Activated CD4-positive, alpha-beta T cell treated with anti-CD3 and anti-CD28 coated beads, Interleukin-2, amount 50 U/mL, for 24 hours (primary cell): ENCODE measurements around the gene YWHAH.
"Not testable (repeated sequence)": the region's sequence is repeated elsewhere in the genome, so short reads cannot be mapped to it uniquely, and the experiment has no call there.

ENCODE experiments used
- DNase-seq, 2 donors: peaks; one replicate each; pipeline ENCODE4 v3.0.0-alpha.2; 2020; ENCODE audit warnings: low read depth in 1 of 2, low spot score in 1 of 2

YWHAH gene

DNA sequence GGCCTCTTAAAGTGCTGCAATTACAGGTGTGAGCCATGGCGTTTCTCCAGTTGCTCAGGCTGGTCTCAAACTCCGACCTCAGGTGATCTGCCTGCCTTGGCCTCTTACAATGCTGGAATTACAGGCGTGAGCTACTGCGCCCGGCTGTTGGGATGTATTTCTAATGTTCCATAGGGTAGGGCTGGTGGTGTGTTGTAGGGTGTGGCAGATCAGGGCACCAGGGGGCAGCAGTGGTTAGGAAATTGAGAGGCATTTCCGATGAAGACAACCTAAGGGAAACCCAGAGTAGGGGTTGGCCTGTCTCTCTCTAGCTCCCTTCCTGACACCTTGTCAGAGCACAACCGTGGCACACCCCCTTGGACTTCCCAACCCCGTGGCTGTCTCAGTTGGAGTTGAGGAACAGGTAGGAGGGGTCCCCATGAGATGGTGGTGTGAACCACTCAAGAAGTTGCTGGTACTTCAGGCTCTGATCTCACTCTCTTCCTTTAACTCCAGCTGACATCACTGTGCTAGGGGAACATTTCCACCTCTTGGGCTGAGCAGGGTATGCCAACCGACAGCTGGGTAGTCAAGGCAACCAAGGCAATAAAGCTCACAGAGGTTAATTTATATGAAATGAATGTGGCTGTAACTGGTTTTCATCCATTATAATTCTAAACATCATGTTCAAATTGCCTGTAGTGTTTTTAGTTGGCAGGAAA is 33.0 kb downstream of the YWHAH start:
- peak; percentile 63 to 79 for DNase-seq

DNA sequence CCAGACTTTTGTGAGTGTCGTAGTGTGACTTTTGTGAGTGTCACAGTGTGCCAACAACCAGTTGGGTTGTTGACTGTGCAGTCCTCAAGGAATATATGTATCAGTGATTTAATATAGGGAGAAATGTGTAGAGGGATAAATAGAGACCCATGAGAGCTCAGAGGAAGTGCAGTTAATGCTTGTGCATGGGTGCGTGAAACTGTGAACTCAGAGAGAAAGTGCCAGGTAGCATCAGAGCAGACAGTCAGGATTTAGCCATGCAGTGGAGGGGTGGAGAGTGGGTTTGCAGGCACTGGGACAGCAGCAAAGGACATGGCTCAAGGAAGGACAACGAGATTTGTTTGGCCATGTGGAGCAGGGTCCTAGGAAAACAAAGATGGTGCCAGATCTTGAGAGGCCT is 33.6 kb downstream of the YWHAH start:
- no peak for DNase-seq

DNA sequence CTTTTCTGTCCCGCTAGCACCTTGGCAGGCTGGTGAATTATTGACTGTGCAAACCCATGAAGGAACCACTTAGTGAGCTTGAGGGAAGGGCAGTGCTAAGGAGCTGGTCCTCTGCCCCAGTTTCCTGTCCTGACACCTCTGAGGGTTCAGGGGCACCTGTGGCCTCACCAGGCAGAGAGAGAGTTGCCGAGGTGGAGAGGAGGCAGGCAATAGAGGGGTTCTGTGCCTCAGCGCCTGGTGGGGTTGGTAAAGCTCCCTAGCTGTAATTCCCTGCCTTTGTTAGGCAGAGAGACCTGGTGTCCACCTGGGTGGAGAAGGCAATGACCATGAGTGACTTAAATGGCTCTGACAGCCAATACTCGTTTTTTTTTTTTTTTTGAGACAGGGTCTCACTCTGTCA is 36.3 kb downstream of the YWHAH start:
- DNase-seq, result no peak

DNA sequence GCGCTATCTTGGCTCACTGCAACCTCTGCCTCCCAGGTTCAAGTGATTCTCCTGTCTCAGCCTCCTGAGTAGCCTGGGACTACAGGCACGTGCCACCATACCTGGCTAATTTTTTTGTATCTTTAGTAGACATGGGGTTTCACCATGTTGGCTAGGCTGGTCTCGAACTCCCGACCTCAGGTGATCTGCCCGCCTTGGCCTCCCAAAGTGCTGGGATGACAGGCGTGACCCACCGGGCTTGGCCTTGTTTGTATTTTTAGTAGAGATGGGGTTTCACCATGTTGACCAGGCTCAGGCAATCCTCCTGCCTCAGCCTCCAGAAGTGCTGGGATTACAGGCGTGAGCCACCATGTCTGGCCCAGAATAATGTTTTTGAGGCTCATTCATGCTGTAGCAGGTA is 37.6 kb downstream of the YWHAH start:
- DNase-seq, result not testable (repeated sequence)

DNA sequence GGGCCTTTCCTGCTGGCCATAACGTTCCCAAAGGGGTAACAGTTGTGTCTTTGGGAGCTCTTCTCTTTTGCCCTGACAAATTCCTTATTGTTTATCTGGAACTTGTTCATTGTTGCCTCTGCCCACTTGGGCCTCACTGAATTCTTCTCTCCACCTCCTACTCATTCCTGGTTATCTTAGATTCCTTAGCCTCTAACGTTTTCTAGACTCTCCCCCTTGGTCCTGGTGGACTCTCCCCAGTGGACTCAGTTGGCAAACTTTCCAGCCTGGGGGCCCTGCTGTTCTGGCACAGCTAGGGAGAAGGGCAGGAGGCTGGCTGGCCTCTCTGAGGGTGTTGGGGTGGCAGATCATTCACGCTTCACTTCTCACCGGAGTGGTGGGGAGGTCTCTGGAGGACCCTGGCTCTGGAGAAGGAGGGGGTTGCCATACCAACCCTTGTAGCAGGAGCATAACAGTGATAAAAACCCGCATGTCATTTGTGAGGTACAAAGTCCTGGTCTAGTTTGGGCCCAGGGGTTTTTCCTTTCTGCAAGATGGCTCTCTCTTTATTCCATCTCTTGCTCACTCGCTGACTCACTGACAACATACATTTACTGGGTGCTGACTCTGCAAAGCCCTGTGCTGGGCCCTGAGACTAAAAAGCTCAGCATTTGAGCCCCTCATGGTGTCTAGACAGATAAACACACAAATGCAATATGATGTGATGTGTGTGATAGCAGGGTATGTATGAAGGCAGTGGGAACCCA is 39.7 kb downstream of the YWHAH start:
- DNase-seq, result no peak

DNA sequence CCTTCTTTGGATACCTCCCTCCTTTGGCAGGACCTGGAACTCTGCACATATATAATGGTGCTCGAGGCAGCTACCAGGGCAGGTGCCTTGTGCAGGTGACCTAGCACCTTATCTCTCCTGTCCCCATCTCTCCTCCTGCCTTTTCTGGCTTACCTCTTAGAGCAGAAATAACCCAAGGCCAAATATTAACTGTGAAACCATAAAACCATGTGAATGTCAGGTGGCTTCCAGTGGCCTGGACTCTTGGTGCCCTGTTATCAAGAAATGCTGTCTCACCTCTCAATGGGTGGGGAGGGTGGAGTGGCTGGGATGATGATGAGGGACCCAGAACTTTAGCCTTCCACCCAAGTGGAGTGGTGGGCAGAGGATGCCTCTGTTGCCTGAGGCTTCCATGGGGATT is 42.9 kb downstream of the YWHAH start:
- DNase-seq, result no peak

DNA sequence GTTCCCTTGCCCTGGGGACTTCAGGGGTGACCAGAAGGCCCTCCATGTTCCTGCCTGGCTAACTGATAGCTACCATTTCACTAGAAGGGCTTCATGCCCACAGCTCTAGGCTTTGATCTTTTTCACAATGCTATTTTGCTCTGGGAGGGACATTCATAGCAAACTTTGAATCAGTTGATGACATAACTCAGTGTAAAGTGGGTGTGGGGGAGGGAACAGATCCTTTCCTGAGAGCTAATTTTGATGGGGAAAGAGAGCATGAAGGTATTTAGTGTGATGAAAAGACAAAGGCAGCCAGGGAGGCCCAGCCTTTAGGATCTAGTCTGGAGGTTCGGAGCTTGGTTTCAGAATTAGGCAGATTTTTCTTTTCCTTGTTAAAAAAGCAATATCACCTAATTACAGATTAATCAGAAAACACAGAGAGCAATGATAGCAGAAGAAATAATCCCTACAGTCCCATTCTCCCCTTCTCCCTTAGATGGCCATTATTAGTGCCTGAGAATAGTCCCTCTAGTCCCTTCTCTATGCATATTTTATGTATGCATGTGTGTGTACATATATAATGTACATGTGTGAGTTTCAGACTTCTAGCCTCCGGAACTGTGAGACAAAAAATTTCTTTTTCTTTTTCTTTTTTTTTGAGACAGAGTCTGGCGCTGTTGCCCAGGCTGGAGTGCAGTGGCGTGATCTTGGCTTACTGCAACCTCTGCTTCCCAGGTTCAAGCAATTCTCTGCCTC is 46.9 kb downstream of the YWHAH start:
- no peak for DNase-seq

DNA sequence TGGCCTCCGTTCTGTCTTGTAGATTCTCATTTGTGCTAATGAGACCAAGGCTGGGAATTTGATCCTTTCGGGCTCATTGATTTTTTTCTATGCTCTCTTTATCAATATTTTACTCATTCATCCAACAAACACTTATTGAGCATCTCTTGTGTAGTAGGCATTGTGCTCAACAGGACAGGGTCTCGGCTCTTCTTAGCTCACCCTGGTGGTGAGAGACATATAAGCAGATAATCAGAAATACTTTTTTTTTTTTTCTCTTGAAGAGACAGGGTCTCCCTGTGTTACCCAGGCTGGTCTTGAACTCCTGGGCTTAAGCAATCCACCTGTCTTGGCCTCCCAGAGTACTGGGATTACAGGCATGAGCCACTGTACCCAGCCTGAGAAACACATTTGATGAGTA is 50.7 kb downstream of the YWHAH start:
- no peak for DNase-seq

DNA sequence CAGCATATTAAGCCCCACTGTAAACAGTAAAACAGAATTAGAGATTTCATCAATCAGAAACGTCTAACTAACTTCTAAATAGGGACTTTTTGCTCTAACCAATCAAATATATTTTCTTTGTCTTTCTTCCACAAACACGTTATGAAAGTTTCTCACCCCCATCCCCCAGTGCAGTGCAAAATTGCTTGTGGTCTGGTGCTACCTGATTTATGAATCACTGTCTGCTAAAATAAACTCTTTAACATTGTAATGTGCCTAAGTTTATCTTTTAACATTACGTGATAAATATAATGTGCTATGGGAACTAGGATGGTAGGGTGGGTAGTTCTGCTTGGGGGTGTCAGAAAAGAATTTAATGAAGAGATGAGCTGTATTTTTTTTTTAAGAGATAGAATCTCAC is 51.5 kb downstream of the YWHAH start:
- DNase-seq, result no peak

DNA sequence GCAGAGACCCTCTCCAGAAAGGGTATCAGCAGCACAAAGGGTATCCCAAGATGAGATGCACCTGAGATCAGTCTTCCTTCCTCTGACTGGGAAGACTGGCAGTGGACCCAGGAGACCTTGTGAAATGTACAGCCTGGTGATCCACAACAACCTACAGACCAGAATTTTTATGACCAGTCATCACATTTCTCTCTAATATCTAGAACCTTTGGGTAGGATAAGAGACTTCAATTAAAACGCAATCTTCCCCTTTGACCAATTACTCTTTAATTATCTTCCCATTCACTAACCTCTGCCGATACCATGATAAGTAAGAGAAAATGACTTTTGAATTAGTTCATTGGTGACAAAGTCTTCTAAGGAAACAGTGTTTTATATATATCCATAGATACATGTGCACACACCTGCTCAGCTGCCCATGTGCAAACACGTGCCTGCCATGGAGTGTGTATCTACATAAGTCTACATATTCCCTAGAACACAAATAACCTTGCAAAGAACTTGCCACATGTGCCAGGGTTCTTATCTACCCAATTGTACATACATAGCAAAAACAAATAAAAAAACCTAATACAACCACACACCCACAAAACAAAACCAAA is 54.5 kb downstream of the YWHAH start:
- no peak for DNase-seq

DNA sequence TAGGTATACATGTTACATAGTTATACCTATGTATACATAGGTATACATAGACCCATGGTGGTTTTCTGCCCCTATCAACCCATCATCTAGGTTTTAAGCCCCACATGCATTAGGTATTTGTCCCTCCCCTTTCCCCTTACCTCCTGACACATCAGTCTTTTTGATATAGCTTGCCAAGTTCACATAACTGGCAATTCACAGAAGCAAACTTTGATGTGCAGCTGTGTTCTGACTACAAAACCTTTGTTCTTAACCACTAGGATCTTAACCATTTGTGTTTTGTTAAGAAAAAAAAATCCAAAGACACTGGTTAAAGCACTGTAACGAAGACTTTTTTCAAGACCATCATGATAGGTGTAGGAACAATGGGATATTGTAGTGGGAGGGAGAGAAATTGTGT is 55.8 kb downstream of the YWHAH start:
- DNase-seq, result no peak

DNA sequence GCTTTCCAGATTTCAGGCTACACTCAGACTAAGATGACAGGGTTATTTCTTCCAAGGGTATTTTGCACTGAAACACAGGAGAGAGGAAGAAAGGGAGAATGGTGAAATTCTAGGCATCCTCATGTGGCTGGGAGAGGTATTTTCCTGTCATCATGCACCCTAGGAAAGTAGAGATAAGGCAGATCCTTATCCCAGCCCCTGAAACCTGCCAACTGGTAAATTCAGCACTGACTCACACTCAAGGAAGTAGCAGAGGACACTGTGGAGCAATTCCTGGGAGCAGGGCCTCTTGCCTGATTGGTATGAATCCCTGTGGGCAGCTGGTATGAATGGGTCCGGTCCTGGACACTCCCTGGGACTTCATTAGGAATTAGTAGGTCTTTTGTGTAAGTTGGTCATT is 61.1 kb downstream of the YWHAH start:
- no peak for DNase-seq
